ENCODE results near the gene DEPDC5. TPM values are rescaled to one million over a fixed set of nuclear protein-coding genes. Genes with fewer than 3 reads are reported as not detected.
A peak's percentile ranks its signal among the peaks of the same experiment; 100 is the strongest.

Gene DEPDC5
- total and polyA plus RNA-seq, 9 of the 15 experiments (the other 6 are each of a cell fraction or from before 2014, with no cell fraction given) = 2.3 to 12.3 (median 10.7) TPM

GRCh38 chr22:31749636-31750364 is 4.0 kb upstream of the DEPDC5 start, which contains the start of gene PRR14L (continued):
- no peak for TF ChIP-seq SREBF2 (CRISPR knock-in tag; IDR thresholded peaks at IDR 0.05)
- no peak for TF ChIP-seq ZBTB11 (CRISPR knock-in tag; IDR thresholded peaks at IDR 0.05)
- TF ChIP-seq GATA2 (CRISPR knock-in tag; IDR thresholded peaks at IDR 0.05) = no peak
- peak; percentile 99 for TF ChIP-seq POLR2G (IDR thresholded peaks at IDR 0.05; ENCODE audit: low read depth, low read length)
- no peak for TF ChIP-seq ARID2 (IDR thresholded peaks at IDR 0.05)
- TF ChIP-seq ZNF589 (CRISPR knock-in tag; IDR thresholded peaks at IDR 0.05; ENCODE audit: low read depth) = no peak
- no peak for TF ChIP-seq ZNF24 (IDR thresholded peaks at IDR 0.05)
- no peak for TF ChIP-seq HSF4 (CRISPR knock-in tag; IDR thresholded peaks at IDR 0.05; ENCODE audit: borderline replicate concordance)
- no peak for TF ChIP-seq ZNF408 (CRISPR knock-in tag; IDR thresholded peaks at IDR 0.05; ENCODE audit: low read depth)
- TF ChIP-seq RAD21 (CRISPR knock-in tag; conservative IDR thresholded peaks at IDR 0.05 in 1 of 2, IDR thresholded peaks at IDR 0.05 in 1 of 2) = no peak
- TF ChIP-seq BRD9 (IDR thresholded peaks at IDR 0.05; ENCODE audit: low read depth, partially characterized antibody) = no peak
- TF ChIP-seq EWSR1 (IDR thresholded peaks at IDR 0.05; ENCODE audit: borderline replicate concordance, low read depth, partially characterized antibody) = no peak
- TF ChIP-seq ZNF407 (IDR thresholded peaks at IDR 0.05; ENCODE audit: low read depth) = no peak
- no peak for TF ChIP-seq ZNF511 (CRISPR knock-in tag; IDR thresholded peaks at IDR 0.05)
- no peak for TF ChIP-seq SRSF9 (IDR thresholded peaks at IDR 0.05; ENCODE audit: borderline replicate concordance, low read depth, low read length)

Data from K562 (cell line).